OCI-LY1 (cell line): ENCODE data around the gene CHST15.

Experiments
- CTCF ChIP-seq: fragments of 200-600 bp; sonication (generic), shearing (Covaris generic); IDR thresholded peaks from 2 replicates; pipeline ENCODE4 v1.5.1; 2017; ENCODE audit warnings: mild to moderate bottlenecking, antibody characterized with exemption, low read length, moderate library complexity, mixed read lengths
- EZH2 ChIP-seq: fragments of 200-600 bp; sonication (generic), shearing (Covaris generic); IDR thresholded peaks from 2 replicates; pipeline ENCODE4 v1.8.0; 2017; ENCODE audit warnings: borderline replicate concordance, mixed run types, mild to moderate bottlenecking, antibody characterized with exemption, low read length, moderate library complexity, mixed read lengths

DNA sequence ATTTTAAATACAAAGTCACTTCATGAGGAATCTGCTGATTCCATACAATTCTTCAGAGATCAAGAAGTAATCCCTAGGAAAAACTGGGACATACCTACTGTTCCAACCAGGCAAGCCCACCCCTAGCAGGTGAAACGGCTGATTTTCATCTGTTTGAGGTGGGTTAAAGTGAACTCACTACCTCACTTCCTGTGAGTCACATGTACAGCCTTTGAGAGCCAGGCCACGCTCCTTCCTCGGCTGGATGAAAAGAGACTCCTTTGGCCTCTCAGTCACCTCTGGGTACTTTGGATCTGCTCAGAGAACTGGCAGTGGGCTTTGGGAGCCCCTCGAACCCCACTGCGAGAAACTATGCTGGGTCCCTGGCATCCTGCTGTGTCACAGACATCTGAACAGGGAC lies 68.2 kb downstream of the CHST15 start:
- TF ChIP-seq CTCF (no peak), EZH2 (no peak)
